ENCODE results near the gene SRSF11. TPM values are rescaled to one million over a fixed set of nuclear protein-coding genes. Genes with fewer than 3 reads are reported as not detected.
"Not testable (repeated sequence)": the region's sequence is repeated elsewhere in the genome, so short reads cannot be mapped to it uniquely, and the experiment has no call there.

SRSF11 gene, protein sequence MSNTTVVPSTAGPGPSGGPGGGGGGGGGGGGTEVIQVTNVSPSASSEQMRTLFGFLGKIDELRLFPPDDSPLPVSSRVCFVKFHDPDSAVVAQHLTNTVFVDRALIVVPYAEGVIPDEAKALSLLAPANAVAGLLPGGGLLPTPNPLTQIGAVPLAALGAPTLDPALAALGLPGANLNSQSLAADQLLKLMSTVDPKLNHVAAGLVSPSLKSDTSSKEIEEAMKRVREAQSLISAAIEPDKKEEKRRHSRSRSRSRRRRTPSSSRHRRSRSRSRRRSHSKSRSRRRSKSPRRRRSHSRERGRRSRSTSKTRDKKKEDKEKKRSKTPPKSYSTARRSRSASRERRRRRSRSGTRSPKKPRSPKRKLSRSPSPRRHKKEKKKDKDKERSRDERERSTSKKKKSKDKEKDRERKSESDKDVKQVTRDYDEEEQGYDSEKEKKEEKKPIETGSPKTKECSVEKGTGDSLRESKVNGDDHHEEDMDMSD
- polyA plus RNA-seq (ENCODE audit: insufficient read length in 4 of 4), result 100 to 1,000 TPM; 281 to 334 (median 318) TPM

DNA sequence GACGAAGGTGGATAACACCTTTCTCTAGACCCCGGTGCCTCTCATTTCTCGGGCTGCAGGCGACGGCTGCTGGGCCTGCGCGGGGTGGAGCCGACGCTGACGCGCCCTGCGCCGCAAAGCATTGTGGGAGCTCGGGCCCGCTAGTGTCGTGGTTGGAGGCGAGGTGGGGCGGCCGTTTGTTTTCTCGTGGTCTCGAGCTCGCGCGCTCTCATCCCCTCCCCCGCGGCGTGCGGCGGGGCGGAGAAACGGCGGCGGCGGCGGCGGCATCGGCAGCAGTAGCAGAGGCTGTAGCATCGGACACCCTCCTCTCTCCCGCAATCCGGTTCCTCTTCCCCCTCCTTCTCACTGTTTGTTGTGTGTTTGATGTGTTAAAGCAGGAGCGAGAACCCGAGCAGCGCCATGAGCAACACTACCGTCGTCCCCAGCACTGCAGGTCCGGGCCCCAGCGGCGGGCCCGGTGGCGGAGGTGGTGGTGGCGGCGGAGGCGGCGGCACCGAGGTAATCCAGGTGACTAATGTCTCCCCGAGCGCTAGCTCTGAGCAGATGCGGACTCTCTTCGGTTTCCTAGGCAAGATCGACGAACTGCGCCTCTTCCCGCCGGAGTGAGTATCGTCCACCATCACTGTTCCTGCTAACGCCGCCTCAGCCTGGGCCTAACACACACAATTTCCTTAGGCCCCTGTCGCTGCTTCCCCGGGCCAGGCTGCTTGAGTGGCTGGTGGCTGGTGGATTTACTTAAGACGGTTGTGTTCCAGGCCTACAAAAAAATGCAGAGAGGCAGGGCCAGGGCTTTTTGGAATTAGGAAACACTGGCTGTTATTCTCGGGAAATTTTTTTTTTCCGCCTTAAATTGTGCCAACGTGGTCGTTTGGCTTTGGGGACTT, at the start of gene SRSF11:
Gene SRSF11 (plus strand): TSS at position 143 of the 884 bp plus-strand sequence. CDS start 257 bp downstream, at position 400.
- DNase-seq (ENCODE audit: low read depth in 4 of 4, low spot score in 3 of 4), result peak; percentile 90 to 94 (median 92)

DNA sequence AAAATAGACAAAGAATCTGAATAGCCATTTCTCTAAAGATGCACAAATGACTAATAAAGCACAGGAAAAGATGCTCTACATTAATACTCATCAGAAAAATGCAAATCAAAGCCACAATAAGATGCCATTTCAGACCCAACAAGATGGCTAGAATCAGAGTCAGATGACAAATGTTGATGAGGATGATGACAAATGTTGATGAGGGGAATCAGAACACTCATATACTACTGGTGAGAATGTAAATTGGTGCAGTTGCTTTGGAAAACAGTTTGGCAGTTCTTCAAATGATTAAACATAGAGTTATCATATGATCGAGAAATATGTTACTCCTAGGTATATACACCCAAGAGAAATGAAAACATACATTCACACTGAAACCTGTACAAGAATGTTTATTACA, 49.7 kb upstream of the SRSF11 start:
- DNase-seq (ENCODE audit: low read depth in 4 of 4, low spot score in 3 of 4), result no peak

DNA sequence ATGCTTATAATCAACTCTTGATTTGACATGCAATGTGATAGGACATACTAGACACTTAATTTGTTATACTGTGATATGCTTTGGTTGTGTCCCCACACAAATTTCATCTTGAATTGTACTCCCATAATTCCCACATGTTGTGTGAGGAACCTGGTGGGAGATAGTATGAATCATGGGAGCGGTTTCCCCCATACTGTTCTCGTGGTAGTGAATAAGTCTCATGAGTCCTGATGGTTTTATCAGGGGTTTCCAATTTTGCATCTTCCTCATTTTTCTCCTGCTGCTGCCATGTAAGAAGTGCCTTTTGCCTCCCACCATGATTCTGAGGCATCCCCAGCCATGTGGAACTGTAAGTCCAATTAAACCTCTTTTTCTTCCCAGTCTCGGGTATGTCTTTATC, 36.0 kb upstream of the SRSF11 start:
- not testable (repeated sequence) for DNase-seq (ENCODE audit: low read depth in 4 of 4, low spot score in 3 of 4)

DNA sequence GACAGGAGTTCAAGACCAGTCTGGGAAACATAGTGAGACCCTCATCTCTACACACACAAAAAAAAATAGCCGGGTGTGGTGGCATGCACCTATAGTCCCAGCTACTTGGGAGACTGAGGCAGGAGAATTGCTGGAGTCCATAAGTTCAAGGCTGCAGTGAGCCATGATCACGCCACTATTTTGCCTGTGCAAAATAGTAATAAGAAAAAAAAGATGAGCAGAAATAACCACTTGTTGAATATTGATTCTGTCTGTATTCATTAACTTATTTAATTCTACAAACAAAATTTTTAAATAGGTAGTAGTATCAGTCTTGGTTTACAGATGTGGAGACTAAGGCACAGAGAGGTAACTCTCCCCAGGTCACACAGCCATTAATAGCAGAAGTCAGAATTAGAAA, 32.7 kb upstream of the SRSF11 start:
- DNase-seq (ENCODE audit: low read depth in 4 of 4, low spot score in 3 of 4), result no peak

DNA sequence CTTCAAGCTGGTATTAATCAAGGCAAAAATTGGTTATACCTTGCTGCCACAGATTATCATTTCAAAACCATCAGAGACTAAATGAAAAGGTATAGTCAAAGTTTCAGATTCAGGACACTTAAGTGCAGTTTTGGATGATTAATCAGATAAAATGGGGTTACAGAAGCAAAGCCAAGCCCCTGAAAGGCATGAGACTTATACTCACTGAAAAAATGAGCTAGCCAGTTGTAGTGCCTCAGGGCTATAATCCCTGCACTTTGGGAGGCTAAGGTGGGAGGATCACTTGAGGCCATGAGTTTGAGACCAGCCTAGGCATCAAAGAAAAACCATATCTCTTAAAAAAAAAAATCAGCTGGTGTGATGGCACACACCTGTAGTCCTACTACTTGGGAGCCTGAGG, 31.0 kb upstream of the SRSF11 start:
- no peak for DNase-seq (ENCODE audit: low read depth in 4 of 4, low spot score in 3 of 4)

DNA sequence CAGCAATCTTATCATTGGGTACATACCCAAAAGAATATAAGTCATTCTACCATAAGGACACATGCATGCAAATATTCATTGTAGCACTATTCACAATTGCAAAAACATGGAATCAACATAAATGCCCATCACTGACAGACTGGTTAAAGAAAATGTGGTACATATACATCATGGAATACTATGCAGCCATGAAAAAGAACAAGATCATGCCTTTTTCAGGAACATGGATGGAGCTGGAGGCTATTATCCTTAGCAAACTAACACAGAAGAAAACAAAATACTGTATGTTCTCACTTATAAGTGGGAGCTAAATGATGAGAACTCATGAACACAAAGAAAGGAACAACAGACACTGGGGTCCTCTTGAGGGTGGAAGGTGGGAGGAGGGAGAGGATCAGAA, 28.7 kb upstream of the SRSF11 start:
- DNase-seq (ENCODE audit: low read depth in 4 of 4, low spot score in 3 of 4), result not testable (repeated sequence)

DNA sequence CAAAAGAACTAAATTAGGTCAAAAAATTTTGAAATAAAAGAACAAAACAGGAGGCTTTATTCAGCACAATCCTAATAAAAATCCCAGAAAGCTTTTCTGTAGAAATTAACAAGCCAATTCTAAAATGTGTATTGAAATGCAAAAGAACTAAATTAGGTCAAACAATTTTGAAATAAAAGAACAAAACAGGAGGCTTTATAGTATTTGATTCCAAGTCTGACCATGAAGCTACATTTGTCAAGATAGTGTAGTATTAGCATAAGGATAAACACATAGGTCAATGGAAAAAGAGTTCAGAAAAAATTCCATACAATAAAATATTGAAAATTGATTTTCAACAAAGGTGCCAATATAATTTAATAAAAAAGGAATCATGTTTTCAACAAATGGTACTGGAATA, 26.6 kb upstream of the SRSF11 start:
- DNase-seq (ENCODE audit: low read depth in 4 of 4, low spot score in 3 of 4), result no peak

DNA sequence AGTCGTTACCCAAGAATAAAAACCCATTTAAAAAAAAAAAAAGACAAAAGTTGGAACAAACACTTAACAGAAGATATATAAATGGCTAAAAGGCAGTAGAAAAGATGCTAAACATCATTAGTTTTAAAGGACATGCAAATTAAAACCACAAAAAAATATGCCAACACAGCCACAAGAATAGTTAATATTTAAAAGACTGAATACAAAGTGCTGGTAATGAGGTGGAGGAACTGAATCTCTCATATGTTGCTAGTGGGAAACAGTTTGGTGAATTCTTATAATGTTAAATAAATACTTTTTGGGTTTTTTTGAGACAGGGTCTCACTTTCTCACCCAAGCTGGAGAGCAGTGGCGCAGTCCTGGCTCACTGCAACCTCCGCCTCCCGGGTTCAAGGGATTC, 25.8 kb upstream of the SRSF11 start:
- no peak for DNase-seq (ENCODE audit: low read depth in 4 of 4, low spot score in 3 of 4)

DNA sequence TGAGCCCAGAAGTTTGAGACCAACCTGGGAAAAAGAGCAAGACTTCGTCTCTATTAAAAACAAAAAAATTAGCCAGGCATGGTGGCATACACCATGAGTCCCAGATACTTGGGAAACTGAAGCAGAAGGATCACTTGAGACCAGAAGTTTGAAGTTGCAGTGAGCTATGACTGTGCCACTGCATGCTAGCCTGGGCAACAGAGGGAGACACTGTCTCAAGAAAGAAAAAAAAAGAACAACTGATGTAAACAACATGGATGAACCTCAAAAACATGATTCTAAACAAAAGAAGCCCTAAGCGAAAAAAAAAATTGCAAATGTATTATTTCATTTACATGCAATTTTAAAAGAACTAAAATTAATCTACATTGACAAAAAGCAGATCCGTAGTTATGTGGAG, 24.8 kb upstream of the SRSF11 start:
- no peak for DNase-seq (ENCODE audit: low read depth in 4 of 4, low spot score in 3 of 4)

DNA sequence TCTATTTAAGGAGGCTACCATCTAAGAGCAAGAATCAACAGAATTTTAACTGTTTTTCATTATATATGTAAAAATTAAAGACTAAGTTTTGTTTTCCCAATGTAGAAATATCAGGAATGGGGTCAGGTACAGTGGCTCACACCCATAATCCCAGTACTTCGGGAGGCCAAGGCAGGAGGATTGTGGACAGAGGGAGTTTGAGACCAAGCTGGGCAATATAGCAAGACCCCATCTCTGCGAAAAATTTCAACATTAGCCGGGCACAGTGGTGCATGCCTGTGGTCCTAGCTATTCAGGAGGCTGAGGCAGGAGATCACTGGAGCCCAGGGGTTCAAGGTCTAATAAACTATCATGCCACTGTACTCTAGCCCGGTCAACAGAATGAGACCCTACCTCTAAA, 21.1 kb upstream of the SRSF11 start:
- no peak for DNase-seq (ENCODE audit: low read depth in 4 of 4, low spot score in 3 of 4)

DNA sequence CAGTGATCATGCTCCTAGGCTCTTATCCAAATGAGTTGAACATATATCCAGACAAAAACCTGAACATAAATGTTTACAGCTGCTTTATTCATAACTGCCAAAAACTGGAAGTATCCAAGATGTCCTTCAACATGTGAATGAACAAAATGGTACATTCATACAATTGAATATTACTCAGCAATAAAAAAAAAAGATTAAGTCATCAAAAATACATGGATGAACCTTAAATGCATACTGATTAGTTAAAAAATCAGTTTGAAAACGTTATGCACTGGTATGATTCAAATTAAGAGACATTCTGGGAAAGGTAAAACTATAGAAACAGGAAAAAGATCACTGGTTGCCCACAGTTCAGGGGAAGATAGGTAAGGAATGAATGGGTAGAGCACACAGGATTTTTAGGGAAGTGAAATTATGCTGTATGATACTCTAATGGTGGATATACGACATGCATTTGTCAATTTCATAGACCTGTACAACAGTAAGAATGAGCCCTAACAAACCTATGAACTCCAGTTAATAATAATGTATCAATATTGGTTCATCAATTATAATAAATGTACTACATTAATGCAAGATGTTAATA, 18.9 kb upstream of the SRSF11 start:
- DNase-seq (ENCODE audit: low read depth in 4 of 4, low spot score in 3 of 4), result no peak

DNA sequence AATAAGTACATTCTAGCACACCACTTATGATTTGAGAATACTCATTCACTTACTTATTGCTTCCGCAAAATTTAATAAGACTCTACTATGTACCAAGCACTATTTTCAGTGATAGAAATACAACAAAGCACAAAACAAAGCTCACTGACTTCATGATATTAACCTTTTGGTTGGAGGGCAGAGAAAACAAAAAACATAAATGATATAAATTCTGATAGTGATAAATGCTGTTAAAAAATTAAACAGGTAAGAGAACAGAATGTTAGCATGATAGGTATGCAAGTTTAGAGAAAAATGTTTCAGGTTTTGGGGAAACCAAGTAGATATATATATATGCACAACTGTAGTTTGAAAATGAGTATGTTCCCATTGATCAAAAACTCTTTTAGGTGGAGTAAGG, 17.0 kb upstream of the SRSF11 start:
- no peak for DNase-seq (ENCODE audit: low read depth in 4 of 4, low spot score in 3 of 4)

DNA sequence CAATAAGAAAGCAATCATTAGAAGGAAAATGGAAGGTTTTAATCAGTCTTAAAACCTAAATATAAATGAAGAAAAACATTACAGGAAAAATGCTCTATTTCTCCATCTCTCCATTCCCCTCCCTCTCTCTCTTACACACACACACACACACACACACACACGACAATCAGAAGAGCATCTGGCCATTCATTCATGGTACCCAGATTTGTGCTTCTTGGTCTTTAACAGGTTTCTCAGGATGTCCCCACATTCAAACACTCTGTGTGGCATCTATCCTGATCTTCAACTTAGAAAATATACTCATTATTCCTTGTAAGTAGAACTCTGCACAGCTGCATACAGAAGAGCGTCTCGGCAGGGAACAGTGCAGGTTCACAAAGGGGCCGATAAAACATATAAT, 16.6 kb upstream of the SRSF11 start:
- no peak for DNase-seq (ENCODE audit: low read depth in 4 of 4, low spot score in 3 of 4)

DNA sequence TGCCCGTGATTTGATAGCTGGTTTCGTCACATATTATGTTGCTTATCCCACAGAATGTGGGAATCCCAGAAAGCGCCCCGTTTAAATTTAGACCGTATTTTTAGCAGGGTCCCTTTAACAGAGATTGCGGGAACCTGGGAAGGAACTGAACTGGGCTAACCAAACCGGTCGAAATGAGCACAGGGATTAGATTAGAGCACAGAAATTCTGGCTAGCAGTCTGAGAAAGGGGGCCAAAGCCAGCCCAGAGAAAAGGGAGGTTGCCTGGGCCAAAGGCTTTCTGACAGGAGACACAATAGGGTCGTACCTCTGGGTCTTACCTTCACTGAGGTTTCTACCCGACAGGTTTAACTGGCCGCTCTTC, 16.1 kb upstream of the SRSF11 start:
- DNase-seq (ENCODE audit: low read depth in 4 of 4, low spot score in 3 of 4), result no peak

DNA sequence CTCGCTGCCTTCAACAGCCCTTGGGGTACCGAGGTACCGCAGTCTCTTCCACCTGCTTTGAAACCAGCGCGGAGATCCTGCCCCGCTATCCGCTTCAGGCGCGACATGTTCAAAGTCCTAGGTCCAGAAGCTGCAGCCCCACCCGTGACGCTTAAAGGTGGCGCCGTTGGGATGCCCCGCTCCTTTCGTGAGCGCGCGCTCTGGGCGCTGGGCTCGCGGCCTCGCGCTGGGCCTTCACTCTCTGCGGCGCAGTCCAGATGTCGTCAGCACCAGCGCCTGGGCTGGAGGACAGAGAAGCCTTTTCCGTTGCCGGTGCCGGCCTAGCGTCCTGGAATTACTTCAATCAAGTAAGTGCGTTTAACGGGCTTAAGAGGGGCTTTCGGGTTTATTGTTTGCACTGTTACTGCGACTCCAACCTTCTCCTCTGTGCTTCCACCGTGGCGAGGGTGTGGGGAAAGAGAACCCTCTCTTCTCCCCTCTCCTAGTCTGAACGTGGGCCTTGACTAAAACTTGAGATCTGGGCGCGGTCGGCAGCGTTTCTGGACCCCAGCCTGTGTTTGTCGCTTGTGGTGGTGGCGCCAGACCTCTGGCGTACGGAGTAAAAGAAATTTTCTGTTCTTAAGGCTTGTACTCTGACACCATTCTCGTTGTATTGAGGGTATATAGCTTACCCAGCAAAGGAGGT, 15.6 kb upstream of the SRSF11 start, which contains the start of gene LRRC40:
Gene LRRC40 (minus strand): TSS at position 146 of the 685 bp plus-strand sequence. CDS start 39 bp downstream, at position 107.
- peak; percentile 95 to 97 (median 96) for DNase-seq (ENCODE audit: low read depth in 4 of 4, low spot score in 3 of 4)

DNA sequence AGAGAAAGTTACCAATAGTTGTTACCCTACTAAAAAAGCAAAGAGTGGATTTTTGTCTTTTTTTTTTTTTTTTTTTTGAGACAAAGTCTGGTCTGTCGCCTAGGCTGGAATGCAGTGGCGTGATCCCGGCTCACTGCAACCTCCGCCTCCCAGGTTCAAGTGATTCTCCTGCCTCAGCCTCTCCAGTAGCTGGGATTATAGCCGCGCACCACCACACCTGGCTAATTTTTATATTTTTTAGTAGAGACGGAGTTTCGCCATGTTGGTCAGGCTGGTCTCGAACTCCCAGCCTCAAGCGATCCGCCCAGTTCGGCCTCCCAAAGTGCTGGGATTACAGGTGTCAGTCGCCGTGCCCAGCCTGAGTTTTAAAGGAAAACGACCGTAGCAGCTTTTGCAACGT, 14.3 kb upstream of the SRSF11 start:
- not testable (repeated sequence) for DNase-seq (ENCODE audit: low read depth in 4 of 4, low spot score in 3 of 4)

DNA sequence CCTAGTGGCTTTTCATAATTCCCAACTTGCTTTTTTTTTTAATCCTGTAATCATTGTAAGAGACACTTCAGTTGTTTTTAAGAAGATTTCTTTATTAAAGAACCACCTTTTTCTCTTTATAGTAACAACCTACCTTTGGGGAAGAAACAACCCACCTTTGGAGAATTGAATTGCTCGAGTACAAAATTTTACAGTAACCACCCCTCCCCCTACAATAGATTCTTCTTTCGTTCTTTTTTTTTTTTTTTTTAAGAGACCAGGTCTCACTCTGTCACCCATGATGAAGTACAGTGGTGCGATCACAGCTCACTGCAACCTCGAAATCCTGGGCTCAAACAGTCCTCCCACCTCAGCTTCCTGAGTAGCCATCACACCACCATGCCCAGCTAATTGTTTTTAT, 13.7 kb upstream of the SRSF11 start:
- no peak for DNase-seq (ENCODE audit: low read depth in 4 of 4, low spot score in 3 of 4)

DNA sequence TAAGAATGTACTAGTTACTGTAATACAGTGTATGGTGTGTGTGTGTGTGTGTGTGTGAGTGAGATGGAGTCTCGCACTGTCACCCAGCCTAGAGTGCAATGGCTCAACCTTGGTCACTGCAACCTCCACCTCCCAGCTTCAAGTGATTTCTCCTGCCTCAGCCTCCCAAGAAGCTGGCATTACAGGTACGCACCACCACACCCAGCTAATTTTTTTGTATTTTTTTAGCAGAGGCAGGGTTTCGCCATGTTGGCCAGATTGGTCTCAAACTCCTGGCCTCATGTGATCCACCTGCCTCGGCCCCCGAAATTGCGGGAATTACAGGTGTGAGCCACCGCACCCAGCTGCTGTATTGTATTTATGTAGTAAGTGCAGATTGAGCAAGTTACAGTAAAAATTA, 12.9 kb upstream of the SRSF11 start:
- no peak for DNase-seq (ENCODE audit: low read depth in 4 of 4, low spot score in 3 of 4)

DNA sequence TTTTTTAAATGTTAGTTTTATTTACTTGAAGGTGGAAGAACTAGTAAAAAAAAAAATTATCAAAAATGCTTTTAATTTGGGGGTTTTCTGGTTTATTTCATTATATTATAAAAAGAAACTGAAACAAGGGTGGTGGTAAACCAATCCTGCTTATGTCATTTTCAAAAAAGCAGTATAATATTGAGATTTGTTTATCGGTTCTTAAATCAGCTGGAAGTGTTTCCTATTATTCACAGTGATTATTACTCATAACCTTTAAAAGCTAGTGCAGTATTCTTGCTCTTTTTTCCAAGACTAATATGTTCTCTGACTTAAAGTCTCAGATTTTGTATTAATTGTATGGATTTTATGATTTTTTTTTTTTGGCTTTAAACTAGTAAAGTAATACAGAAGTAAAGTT, 10.4 kb upstream of the SRSF11 start:
- DNase-seq (ENCODE audit: low read depth in 4 of 4, low spot score in 3 of 4), result no peak

DNA sequence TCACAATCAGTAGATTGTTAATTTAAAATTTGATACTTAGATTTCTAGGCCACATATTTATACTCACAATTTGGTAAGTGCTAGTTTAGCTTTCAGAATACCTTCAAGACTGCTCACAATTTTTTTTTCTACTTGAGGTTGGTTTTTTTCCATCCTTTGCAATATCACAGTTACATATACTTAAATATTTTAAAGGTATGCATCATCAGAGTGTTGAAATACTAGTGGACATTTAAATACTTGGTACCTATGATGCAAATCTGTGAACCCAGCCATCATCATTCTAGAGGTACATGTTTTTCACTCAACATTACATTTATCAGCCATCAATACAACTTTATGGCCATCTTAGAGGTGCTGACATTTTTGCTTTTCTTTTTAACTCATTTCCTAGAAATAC, 9.6 kb upstream of the SRSF11 start:
- DNase-seq (ENCODE audit: low read depth in 4 of 4, low spot score in 3 of 4), result no peak

DNA sequence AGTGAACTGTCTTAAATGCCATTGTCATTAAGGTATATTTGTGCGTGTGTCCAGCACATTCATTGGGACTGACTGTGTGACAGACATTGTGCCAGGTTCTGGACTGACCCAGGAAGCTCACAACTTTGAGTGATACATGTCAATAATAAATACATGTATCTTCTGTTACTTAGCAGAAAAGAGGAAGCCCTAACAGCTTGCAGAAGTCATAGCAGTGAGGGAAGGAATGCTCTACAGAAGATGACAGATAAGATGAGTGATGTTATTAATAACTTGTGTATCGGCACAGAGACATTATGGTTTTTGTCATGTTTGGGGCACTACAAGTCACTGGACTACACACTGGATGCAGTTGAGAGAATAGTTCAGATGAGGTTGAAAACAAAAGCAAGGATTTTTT, 1.2 kb upstream of the SRSF11 start:
- no peak for DNase-seq (ENCODE audit: low read depth in 4 of 4, low spot score in 3 of 4)
